Motor neuron (in vitro differentiated cells): Measurements from ENCODE around the gene ERCC1. TPM values are rescaled to one million over a fixed set of nuclear protein-coding genes. Genes with fewer than 3 reads are reported as not detected.

ENCODE experiments used
- ATAC-seq, 8 experiments: fragments of 200-7000 bp; cut with Tn5 transposase; replicated peaks in 6 of 8; 2 replicates each; pipeline ENCODE4 v1.8.0; 2021; ENCODE audit warnings: mild to moderate bottlenecking in 8 of 8, moderate library complexity in 8 of 8
- H3K27ac ChIP-seq, 2 donors: fragments of 250-450 bp; sonication (Bioruptor Pico); 2 replicates each; pipeline ENCODE4 v1.9.0; 2021; ENCODE audit warnings: antibody characterized with exemption in 2 of 2, mild to moderate bottlenecking in 2 of 2, moderate library complexity in 1 of 2
- H3K4me1 ChIP-seq, 2 donors: fragments of 250-450 bp; sonication (Bioruptor Pico); replicated peaks in 1 of 2; 2 replicates each; pipeline ENCODE4 v1.6.1; 2021; ENCODE audit warnings: antibody characterized with exemption in 2 of 2, mild to moderate bottlenecking in 2 of 2, moderate library complexity in 1 of 2
- H3K4me3 ChIP-seq, 5 donors: fragments of 250-450 bp; sonication (Bioruptor Pico); 2 replicates each; pipeline ENCODE4 v1.9.0; 2021; ENCODE audit warnings: antibody characterized with exemption in 5 of 5, mild to moderate bottlenecking in 5 of 5, moderate library complexity in 4 of 5
- WGBS, 10 experiments: fragments of 450-650 bp; shearing (Covaris generic); methylation state at CpG; one replicate each; pipeline ENCODE4 v1.0.0; 2022; 5-methylcytosine and 5-hydroxymethylcytosine counted together
- in situ Hi-C, 9 experiments: fragments of 400-800 bp; cut with MboI; loops; one replicate each; pipeline ENCODE4 v1.15.0; 2021; ENCODE audit warnings: low sequenced_read_pairs in 9 of 9, low pct_unique_long_range_greater_than_20kb in 2 of 9; ENCODE audit not compliant: unreplicated experiment in 9 of 9
- total RNA-seq, 8 experiments: library from RNA; unstranded; fragments of 300-600 nt; gene quantifications; 2 replicates each; pipeline versions ENCODE4 v1.2.3 to v1.2.4, GENCODE V29; 2022

The ERCC1 gene
- total RNA-seq, 8 experiments from 2014 or later = 38.4 to 82.0 (median 71.5) TPM

DNA sequence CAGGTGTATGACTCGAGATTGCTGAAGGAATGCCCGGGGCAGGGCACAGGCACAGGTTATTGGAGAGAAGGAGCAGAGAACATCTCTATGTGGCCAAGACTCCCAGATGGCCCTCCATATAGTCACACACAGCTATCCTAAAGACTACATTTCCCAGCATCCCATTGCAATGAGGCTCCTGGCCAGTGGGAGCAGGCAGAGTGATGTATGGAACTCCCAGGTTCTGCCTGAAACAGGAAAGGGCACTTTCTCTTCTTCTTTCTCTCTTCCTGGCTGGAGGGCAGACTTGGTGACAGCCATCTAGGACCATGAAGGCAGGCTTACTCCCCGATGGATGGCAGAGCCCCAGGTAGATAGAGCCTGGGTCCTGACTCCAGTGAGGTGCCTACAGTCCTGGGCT lies 32.4 kb downstream of the ERCC1 start:
- in situ Hi-C loops = no loop called here
- peak in 6 of 8 experiments; percentile 71 to 92 (median 76) for ATAC-seq
- 20 to 88% (median 44%) methylated on average over 1 to 2 of the region's 3 CpGs; no CpG with 5 or more reads in 4 of the 10 experiments for WGBS, 10 experiments

DNA sequence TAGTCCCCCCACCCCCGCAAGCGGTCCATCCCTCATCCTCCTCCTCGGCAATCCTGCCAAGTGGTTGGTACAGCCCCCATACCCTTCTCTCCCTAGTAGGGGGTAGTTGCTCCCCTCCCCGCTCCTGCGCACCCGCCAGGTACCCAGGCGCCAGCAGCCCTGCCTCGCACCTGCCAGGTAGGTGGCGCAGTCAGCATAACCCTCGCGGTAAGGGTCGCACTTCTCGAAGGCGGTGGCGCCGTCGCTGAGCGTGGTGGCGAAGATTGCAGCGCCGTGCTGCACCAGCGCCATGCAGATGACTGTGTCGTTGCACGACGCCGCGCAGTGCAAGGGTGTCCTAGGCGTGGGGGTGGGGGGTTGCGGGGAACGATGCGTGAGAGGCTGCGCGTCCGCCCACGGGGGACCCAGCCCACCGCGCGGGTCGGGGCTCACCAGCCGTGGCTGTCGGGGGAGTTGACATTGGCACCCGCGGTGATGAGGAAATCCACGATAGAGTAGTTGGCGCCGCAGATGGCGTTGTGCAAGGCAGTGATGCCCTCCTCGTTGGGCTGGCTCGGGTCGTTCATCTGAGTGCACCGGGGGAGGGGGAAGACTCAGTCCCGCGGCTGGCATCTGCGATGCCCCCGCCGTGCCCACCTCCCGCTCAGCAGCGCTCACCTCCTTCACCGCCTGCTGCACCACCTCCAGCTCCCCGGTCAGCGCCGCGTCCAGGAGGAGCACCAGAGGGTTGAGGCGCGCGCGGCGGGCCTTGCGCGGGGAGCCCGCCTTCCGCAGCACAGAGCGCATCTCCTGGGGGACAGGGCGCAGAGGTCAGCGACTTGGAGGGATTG lies 38.1 kb downstream of the ERCC1 start:
- WGBS, 10 experiments = 4% methylated on average over 15 of the region's 75 CpGs; no CpG with 5 or more reads in 9 of the 10 experiments
- Histone ChIP-seq H3K4me1 (peaks cover 0 to 10% of the 10 kb centered on the region in 2 donors), H3K4me3 (peak overlapping the region in 1 of 5 donors; percentile 8), H3K27ac (no peak overlapping the region)
- ATAC-seq = peak in 5 of 8 experiments; percentile 49 to 72 (median 69)
- in situ Hi-C loops = no loop called here

More for the DNA sequence above, 32.4 kb downstream of the ERCC1 start:
- no peak overlapping the region for H3K27ac ChIP-seq
- no peaks in the 10 kb centered on the region for H3K4me1 ChIP-seq
- no peak overlapping the region for H3K4me3 ChIP-seq

DNA sequence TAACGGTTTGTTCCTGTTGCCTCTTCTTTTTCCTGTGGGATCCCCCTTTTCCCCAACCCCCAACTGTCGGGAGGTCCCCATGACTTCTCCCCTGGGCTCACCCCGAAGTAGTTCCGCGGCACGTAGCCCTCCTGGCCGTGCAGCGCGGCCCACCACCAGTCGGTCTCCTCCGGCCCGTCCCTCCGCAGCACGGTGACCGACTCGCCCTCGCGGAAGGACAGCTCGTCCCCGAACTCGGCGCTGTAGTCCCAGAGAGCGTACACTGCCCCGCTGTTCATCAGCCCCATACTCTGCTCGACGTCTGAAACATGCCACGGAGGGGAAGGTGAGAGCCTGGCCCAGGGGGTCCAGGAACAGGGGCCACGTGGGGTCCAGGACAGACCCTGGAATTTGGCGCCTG lies 41.3 kb downstream of the ERCC1 start:
- no peak overlapping the region for H3K27ac ChIP-seq
- peak in 1 of 8 experiments; percentile 13 for ATAC-seq
- in situ Hi-C loops = no loop called here
- H3K4me3 ChIP-seq = no peak overlapping the region
- WGBS, 10 experiments = 47 to 100% (median 60%) methylated on average over 1 to 3 of the region's 29 CpGs; no CpG with 5 or more reads in 7 of the 10 experiments
- peaks cover 0 to 10% of the 10 kb centered on the region in 2 donors for H3K4me1 ChIP-seq

DNA sequence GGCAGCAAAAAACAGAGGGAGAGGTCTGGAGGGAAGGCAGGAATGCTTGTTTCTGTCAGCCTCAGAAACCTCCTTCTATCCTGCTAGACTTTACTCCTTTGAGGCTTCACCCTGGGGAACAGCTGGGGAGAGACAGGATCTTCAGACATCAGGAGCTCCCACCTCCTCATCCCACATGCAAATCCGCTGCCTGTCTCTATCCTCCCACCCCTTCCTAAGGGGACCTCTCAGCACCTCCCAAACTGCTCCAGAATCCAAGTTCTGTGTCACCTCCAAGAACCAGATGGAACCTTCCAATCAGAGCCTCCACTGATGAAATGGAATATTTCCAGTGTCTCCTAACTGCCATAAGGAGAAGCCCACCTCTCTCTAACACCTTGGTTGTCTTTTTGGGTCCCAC lies 43.6 kb downstream of the ERCC1 start:
- H3K4me3 ChIP-seq = no peak overlapping the region

DNA sequence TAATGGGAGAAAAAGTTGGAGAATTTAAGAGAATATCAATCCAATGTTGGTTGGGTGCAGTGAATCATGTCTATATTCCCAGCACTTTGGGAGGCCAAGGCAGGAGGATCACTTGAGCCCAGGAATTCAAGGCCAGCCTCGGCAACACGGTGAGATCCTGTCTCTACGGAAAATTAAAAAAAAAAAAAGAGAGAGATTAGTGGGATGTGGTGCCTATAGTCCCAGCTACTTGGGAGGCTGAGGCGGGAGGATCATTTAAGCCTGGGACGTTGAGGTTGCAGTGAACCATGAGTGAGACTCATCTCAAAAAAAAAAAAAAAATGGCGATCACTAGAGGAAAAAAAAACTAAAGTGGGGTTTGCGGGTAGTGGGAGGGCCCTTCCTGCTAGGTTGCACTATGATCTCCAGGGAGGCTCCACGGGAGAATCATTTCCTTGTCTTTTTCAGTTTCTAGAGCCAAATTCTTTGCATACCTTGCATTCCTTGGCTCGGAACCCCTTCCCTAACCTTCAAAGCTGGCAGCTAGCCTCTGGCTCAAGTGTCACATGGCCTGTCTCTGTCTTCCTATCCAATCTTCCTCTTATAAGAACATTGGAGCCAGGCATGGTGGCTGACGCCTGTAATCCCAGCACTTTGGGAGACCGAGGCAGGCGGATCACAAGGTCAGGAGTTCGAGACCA lies 47.5 kb downstream of the ERCC1 start:
- Histone ChIP-seq H3K4me1 (peaks cover 0 to 4% of the 10 kb centered on the region in 2 donors), H3K4me3 (no peak overlapping the region), H3K27ac (no peak overlapping the region)
- WGBS, 10 experiments = 33 to 97% (median 71%) methylated on average over 4 to 12 of the region's 13 CpGs; no CpG with 5 or more reads in 2 of the 10 experiments
- in situ Hi-C loops = no loop called here
- peak in 5 of 8 experiments; percentile 13 to 71 (median 28) for ATAC-seq

More for the DNA sequence above, 43.6 kb downstream of the ERCC1 start:
- 57 to 100% (median 80%) methylated on average over 1 of the region's 1 CpG; no CpG with 5 or more reads in 7 of the 10 experiments for WGBS, 10 experiments
- Histone ChIP-seq H3K4me1 (no peaks in the 10 kb centered on the region), H3K27ac (no peak overlapping the region)
- in situ Hi-C loops = no loop called here
- ATAC-seq = no peak

DNA sequence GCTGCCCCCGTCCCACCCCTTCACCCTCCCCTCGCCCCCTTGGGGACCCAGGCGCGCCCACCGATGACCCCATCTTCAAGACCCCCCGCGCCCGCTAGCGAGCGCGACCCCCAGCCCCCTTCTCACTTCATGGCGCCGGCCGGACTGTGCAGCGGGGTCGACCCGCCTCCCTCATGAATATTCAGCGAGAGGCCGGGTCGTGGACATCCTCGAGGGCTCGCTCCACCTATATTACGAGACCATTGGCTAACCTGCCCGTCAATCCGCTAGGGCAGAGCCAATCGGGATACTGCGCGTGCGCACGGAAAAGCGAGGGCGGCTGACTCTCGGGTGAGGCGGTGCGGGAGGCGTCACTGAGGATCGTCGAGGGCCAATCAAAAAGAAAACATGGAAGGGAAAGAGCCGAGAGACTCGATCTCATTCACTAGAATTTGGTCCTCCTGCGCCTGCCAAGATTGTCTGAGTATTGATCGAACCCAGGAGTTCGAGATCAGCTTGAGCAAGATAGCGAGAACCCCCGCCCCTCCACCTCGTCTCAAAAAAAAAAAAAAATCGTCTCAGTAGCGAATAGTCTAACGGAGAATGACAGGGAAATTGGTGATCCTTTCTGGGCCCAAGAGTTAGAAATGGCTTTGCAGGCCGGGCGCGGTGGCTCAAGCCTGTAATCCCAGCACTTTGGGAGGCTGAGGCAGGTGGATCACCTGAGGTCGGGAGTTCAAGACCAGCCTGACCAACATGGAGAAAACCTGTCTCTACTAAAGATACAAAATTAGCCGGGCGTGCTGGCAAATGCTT lies 53.1 kb downstream of the ERCC1 start, which contains the start of gene ERCC2:
Gene ERCC2, minus strand, starts transcription at position 164 of the 795 bp plus-strand sequence. Its CDS starts 33 bp downstream, at position 131.
- in situ Hi-C loops = no loop called here
- 0 to 40% (median 5%) methylated on average over 1 to 29 of the region's 55 CpGs; no CpG with 5 or more reads in 1 of the 10 experiments for WGBS, 10 experiments
- Histone ChIP-seq H3K4me1 (peaks cover 7 to 13% of the 10 kb centered on the region in 2 donors), H3K4me3 (peak within 1 kb of the TSS; percentile 62 to 85 (median 72)), H3K27ac (peak within 1 kb of the TSS; percentile 78 to 88)
- peak; percentile 96 to 99 (median 98) for ATAC-seq

DNA sequence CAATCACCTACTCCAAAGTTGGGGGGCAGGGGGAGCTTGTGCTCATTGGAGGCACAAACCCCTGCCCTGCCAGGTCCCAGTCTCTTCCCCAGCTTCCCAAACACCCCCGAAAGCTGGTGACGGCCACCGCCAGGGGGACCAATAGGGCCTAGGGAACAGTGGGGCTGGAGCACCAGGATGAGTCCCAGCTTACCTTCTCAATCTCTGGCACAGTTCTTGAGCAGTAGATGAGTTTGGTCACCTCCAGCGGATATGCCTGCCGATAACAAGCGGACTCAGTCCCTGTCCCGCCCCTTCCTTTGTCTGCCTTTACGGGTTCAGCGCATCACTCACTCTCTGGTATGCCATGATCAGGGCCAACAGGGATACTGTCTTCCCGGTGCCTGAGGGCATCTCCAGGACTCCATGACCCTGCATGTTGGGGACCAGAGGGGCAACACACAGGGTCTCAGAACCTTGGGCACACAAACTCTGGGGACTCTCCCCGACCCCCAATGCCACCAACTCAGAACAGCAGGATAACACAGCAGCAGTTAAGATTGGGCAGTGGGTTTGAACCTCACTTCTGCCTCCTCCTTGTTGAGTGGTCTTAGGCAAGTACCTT lies 54.9 kb downstream of the ERCC1 start:
- Histone ChIP-seq H3K4me1 (peaks cover 7 to 13% of the 10 kb centered on the region in 2 donors), H3K4me3 (no peak overlapping the region), H3K27ac (no peak overlapping the region)
- no peak for ATAC-seq
- WGBS, 10 experiments = 33 to 100% (median 81%) methylated on average over 1 to 5 of the region's 11 CpGs; no CpG with 5 or more reads in 6 of the 10 experiments
- in situ Hi-C loops = no loop called here

DNA sequence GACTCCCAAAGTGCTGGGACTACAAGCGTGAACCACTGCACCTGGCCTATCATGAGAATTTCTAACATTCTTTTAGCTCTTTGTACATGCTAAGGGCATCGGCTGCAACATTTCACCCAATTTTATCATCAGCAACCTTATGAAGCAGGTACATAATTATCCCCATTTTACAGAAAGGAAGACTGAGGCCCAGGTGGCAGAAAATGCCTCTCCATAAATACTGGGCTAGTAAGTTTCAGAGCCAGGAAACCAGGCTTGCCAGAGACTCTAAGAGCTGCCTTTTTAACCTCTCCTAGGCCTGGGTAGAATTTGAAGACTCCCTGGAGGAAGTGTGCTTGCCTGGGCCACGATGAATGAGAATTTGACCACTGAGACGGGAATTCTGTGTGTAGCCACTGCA lies 55.6 kb downstream of the ERCC1 start:
- Histone ChIP-seq H3K4me3 (no peak overlapping the region), H3K27ac (no peak overlapping the region), H3K4me1 (peaks cover 7 to 13% of the 10 kb centered on the region in 2 donors)
- no peak for ATAC-seq
- in situ Hi-C loops = no loop called here
- 88 to 100% (median 100%) methylated on average over 1 to 4 of the region's 4 CpGs; no CpG with 5 or more reads in 2 of the 10 experiments for WGBS, 10 experiments

DNA sequence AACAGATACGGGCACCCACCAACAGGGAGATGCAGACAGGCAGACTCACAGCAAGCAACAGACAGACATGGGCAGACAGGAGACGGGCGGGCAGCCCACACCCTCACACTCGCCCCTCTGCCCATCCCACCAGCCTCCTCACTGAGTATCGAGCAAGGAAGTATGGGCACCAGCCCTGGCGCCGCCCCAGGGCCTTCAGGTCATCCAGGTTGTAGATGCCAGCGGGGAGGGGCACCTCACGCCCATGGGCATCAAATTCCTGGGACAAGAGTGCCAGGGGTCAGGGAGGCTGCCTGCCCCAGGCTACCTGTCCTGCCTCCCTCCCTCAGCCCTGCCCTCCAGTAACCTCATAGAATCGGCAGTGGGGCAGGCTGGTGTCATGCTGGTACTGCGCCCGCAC lies 59.0 kb downstream of the ERCC1 start:
- in situ Hi-C loops = no loop called here
- H3K4me3 ChIP-seq = no peak overlapping the region
- H3K4me1 ChIP-seq = peaks cover 7 to 8% of the 10 kb centered on the region in 2 donors
- WGBS, 10 experiments = 100% methylated on average over 2 to 3 of the region's 12 CpGs; no CpG with 5 or more reads in 8 of the 10 experiments
- H3K27ac ChIP-seq = no peak overlapping the region
- peak in 3 of 8 experiments; percentile 4 to 12 (median 5) for ATAC-seq

DNA sequence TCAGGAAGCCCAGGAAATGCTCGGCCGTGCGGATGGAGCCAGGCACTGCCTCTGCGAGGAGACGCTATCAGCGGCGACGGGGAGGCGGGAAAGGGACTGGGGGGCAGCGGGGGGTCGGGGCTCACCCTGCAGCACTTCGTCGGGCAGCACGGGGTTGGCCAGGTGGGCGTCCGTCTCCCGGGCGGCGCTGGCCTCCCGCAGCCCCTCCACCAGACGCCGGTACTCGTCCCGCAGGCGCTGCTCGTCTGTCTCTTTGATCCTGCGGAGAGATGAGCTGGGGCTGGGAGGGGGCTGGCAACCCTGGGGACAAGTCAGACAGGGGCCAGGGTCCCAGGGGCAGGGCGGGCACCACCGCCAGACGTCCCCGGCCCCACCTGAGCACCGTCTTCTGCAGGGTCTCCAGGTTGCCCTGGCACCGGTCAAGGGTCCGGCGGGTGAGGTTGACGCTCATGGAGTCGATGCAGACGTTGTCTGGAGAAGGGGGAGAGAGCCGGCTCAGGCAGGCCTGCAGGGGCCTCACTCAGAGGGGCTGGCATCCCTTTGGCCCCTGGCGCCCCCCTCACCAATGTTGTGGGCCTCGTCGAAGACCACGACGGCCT lies 59.8 kb downstream of the ERCC1 start:
- in situ Hi-C loops = no loop called here

DNA sequence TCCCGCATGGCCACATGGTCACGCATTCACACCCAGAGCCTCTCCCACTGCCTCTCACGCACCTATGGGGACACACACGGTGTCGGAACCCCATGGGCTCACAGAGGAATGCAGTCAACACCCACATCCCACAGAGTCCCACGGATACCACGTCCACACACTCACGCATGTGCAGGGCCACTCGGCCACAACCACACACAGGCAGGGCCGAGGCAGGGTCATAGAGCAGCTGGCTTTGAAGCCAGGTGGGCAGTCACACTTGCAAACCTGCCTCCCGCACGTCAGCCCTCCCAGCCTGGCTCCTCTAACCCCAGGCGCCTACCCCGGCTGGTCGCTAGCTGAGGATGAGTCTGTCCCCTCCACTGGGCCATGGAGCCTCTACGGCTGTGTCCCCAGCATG lies 61.4 kb downstream of the ERCC1 start:
- Histone ChIP-seq H3K27ac (no peak overlapping the region), H3K4me3 (no peak overlapping the region), H3K4me1 (no peaks in the 10 kb centered on the region)
- ATAC-seq = no peak
- WGBS, 10 experiments = 90 to 100% (median 99%) methylated on average over 1 to 9 of the region's 16 CpGs; no CpG with 5 or more reads in 5 of the 10 experiments
- in situ Hi-C loops = no loop called here

More for the DNA sequence above, 59.8 kb downstream of the ERCC1 start:
- H3K4me3 ChIP-seq = no peak overlapping the region
- H3K27ac ChIP-seq = no peak overlapping the region
- H3K4me1 ChIP-seq = peaks cover 2% of the 10 kb centered on the region in 2 donors
- 100% methylated on average over 8 of the region's 44 CpGs; no CpG with 5 or more reads in 9 of the 10 experiments for WGBS, 10 experiments
- ATAC-seq = peak in 4 of 8 experiments; percentile 16 to 22 (median 18)

DNA sequence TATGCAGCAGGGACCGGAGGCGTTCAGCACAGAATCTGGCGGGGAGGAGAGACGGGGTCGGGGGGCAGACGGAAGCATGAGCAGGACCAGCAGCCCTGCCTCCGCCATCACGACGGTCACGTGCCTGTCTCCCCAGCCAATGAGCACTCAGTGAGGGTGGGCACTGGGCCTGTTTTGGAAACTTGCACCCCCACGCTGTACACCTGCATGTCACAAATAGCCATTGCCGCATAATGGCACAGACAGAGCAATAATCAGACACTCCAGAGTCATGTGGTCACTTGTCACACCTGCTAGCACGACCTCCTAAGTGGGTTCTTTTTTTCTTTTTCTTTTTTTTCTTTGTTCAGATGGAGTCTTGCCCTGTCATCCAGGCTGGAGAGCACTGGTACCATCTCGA lies 62.1 kb downstream of the ERCC1 start:
- no peak for ATAC-seq
- Histone ChIP-seq H3K4me1 (no peaks in the 10 kb centered on the region), H3K27ac (no peak overlapping the region), H3K4me3 (no peak overlapping the region)
- in situ Hi-C loops = no loop called here
- WGBS, 10 experiments = 77 to 100% (median 92%) methylated on average over 1 to 11 of the region's 14 CpGs; no CpG with 5 or more reads in 2 of the 10 experiments
